ENCODE data around the gene SLC25A10.
"Not testable (repeated sequence)": the region's sequence is repeated elsewhere in the genome, so short reads cannot be mapped to it uniquely, and the experiment has no call there.

SLC25A10 gene

GRCh38 chr17:81722184-81723120, 10.4 kb downstream of the SLC25A10 start:
- no peak for DNase-seq

GRCh38 chr17:81723651-81724209, 11.6 kb downstream of the SLC25A10 start:
- no peak for DNase-seq

GRCh38 chr17:81725439-81725838, 13.4 kb downstream of the SLC25A10 start:
- no peak for DNase-seq

- DNase-seq, result no peak
These were observed 13.9 kb downstream of the SLC25A10 start for GRCh38 chr17:81726004-81726403.

- DNase-seq, result peak; percentile 81
These were observed 15.4 kb downstream of the SLC25A10 start for GRCh38 chr17:81727324-81728031.

GRCh38 chr17:81733507-81734404, 21.7 kb downstream of the SLC25A10 start:
- DNase-seq, result peak; percentile 37

- DNase-seq, result no peak
These were observed 22.6 kb downstream of the SLC25A10 start for GRCh38 chr17:81734405-81735263.

- DNase-seq, result no peak
These were observed 23.4 kb downstream of the SLC25A10 start for GRCh38 chr17:81735264-81736102.

- DNase-seq, result no peak
These were observed 26.1 kb downstream of the SLC25A10 start for GRCh38 chr17:81737947-81738800.

GRCh38 chr17:81738801-81739393, 26.8 kb downstream of the SLC25A10 start:
- no peak for DNase-seq

GRCh38 chr17:81739593-81739992, 27.5 kb downstream of the SLC25A10 start:
- DNase-seq, result not testable (repeated sequence)

GRCh38 chr17:81740395-81740961, 28.4 kb downstream of the SLC25A10 start:
- no peak for DNase-seq

GRCh38 chr17:81741049-81741593, 29.0 kb downstream of the SLC25A10 start:
- DNase-seq, result no peak

GRCh38 chr17:81741594-81742452, 29.7 kb downstream of the SLC25A10 start:
- no peak for DNase-seq
